Measurements from ENCODE around the gene SLCO4A1.

Gene SLCO4A1

GRCh38 chr20:62716198-62716940 lies 74.1 kb downstream of the SLCO4A1 start:
- no peak for DNase-seq (ENCODE audit: low read depth in 2 of 2)

GRCh38 chr20:62716941-62717310 lies 74.6 kb downstream of the SLCO4A1 start:
- no peak for DNase-seq (ENCODE audit: low read depth in 2 of 2)

GRCh38 chr20:62717933-62718332 lies 75.6 kb downstream of the SLCO4A1 start:
- DNase-seq (ENCODE audit: low read depth in 2 of 2), result no peak

GRCh38 chr20:62718546-62718945 lies 76.2 kb downstream of the SLCO4A1 start:
- DNase-seq (ENCODE audit: low read depth in 2 of 2), result no peak

DNA sequence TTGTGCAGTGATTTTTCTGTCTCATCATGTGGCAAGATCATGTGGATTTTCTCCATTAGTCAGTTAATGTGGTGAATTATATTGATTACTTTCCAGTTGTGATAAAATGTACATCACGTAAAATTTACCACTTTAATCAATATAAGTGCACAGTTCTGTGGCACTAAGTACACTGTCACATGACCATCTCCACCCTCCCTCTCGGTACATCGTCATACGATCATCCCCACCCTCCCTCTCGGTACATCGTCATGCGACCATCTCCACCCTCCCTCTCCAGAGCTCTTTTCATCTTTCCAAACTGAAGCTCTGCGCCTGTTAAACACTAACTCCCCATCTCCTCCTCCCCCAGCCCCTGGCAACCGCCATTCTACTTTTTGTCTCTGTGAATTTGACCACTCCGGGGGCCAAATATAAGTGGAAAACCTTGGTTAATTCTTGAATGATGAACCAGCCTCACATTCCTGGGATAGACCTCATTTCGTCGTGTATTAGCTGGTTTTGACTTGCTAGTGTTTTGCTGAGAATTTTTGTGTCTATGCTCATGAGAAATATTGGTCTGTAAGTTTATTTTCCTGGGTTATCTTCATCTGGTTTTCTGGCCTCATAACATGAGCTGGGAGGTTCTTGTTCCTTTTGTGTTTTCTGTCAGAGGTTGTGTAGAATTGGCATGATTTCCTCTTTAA lies 77.1 kb downstream of the SLCO4A1 start:
- no peak for DNase-seq (ENCODE audit: low read depth in 2 of 2)
